Panc1 (cell line): ENCODE data around the gene TRAPPC12. TPM values are rescaled to one million over a fixed set of nuclear protein-coding genes. Genes with fewer than 3 reads are reported as not detected.

ENCODE experiments used
- ATAC-seq: fragments of 200-7000 bp; cut with Tn5 transposase; 2 replicates; pipeline ENCODE4 v1.9.1; 2020; ENCODE audit warnings: mild to moderate bottlenecking, moderate library complexity
- BruUV-seq: library from RNA; stranded (reverse); fragments of 400-500 nt; replicated peaks from 2 replicates; lab custom pipeline; 2021; lab: Mats Ljungman, UMichigan
- CTCF ChIA-PET: fragments of 300-600 bp; sonication (Branson Sonifier 250); formaldehyde crosslinking; loops from one replicate; lab custom pipeline; 2022; ENCODE audit warnings: antibody characterized with exemption; lab: Charles Lee
- POLR2A ChIA-PET: fragments of 300-600 bp; sonication (Branson Sonifier 250); formaldehyde crosslinking; loops from one replicate; lab custom pipeline; 2022; ENCODE audit warnings: antibody characterized with exemption; lab: Charles Lee
- DNase-seq: peaks from one replicate; pipeline ENCODE4 v3.0.0-alpha.2; 2010; ENCODE audit warnings: low read depth, low spot score
- H3K27ac ChIP-seq: 2 replicates; pipeline ENCODE4 v1.5.1; 2011; ENCODE audit warnings: mild to moderate bottlenecking, low read length, inconsistent platforms
- H3K27me3 ChIP-seq: fragments of 200-500 bp; sonication (Bioruptor generic); 2 replicates; pipeline ENCODE4 v1.6.0; 2014; ENCODE audit warnings: low read length, inconsistent platforms; ENCODE audit not compliant: control insufficient read depth, insufficient read depth
- H3K36me3 ChIP-seq: fragments of 200-500 bp; sonication (Bioruptor generic); 2 replicates; pipeline ENCODE4 v1.5.1; 2014; ENCODE audit warnings: inconsistent platforms, mild to moderate bottlenecking, low read length, moderate library complexity; ENCODE audit not compliant: control insufficient read depth, insufficient read depth
- H3K4me1 ChIP-seq: 2 replicates; pipeline ENCODE4 v1.5.1; 2011; ENCODE audit warnings: inconsistent platforms, mild to moderate bottlenecking, low read length, moderate library complexity; ENCODE audit not compliant: control insufficient read depth, insufficient read depth
- H3K4me3 ChIP-seq, 2 experiments: 2 replicates each; pipeline ENCODE4 v1.5.1; 2011 to 2012; ENCODE audit warnings: low read depth in 2 of 2, low read length in 2 of 2, mild to moderate bottlenecking in 2 of 2, inconsistent platforms in 1 of 2, moderate library complexity in 1 of 2
- H3K9me3 ChIP-seq: fragments of 200-500 bp; sonication (Bioruptor generic); 2 replicates; pipeline ENCODE4 v1.5.1; 2014; ENCODE audit warnings: low read depth, mild to moderate bottlenecking, inconsistent platforms, low read length, moderate library complexity; ENCODE audit not compliant: control insufficient read depth, insufficient read depth
- POLR2AphosphoS5 ChIP-seq: IDR thresholded peaks from 2 replicates; pipeline ENCODE4 v1.6.1; 2012; ENCODE audit warnings: mild to moderate bottlenecking, low read depth, low read length, moderate library complexity
- REST ChIP-seq, 2 experiments: IDR thresholded peaks; 2 replicates each; pipeline ENCODE4 v1.6.1; 2011 to 2012; ENCODE audit warnings: low read depth in 2 of 2, control low read depth in 1 of 2, low read length in 1 of 2, mild to moderate bottlenecking in 1 of 2, moderate library complexity in 1 of 2; ENCODE audit not compliant: insufficient read depth in 1 of 2
- SIN3A ChIP-seq: IDR thresholded peaks from 2 replicates; pipeline ENCODE4 v1.6.1; 2012; ENCODE audit warnings: low read depth, mild to moderate bottlenecking, low read length, moderate library complexity, borderline replicate concordance; ENCODE audit not compliant: insufficient read depth
- TCF7L2 ChIP-seq: IDR thresholded peaks from 2 replicates; pipeline ENCODE4 v1.6.1; 2011; ENCODE audit warnings: mild to moderate bottlenecking, low read depth, low read length, inconsistent platforms
- in situ Hi-C: cut with HindIII; loops from 2 replicates; pipeline ENCODE4 v1.10.0; 2016; ENCODE audit warnings: low sequenced_read_pairs, low pct_unique_long_range_greater_than_20kb
- intact Hi-C: fragments of 100-400 bp; cut with micrococcal nuclease; formaldehyde crosslinking; loops from one replicate; pipeline ENCODE4 v1.10.0; 2022; ENCODE audit not compliant: unreplicated experiment
- total RNA-seq: library from RNA; stranded (reverse); gene quantifications from one replicate; pipeline ENCODE4 v1.2.1, GENCODE V29; 2021; ENCODE audit not compliant: unreplicated experiment
- TF ChIP-seq, protein P1 (sequence below): fragments of 450-650 bp; IDR thresholded peaks from 2 replicates; pipeline ENCODE4 v1.5.1; 2017; ENCODE audit warnings: mild to moderate bottlenecking

TRAPPC12 gene
- total RNA-seq, 1 experiment from 2014 or later: 78.7 TPM

DNA sequence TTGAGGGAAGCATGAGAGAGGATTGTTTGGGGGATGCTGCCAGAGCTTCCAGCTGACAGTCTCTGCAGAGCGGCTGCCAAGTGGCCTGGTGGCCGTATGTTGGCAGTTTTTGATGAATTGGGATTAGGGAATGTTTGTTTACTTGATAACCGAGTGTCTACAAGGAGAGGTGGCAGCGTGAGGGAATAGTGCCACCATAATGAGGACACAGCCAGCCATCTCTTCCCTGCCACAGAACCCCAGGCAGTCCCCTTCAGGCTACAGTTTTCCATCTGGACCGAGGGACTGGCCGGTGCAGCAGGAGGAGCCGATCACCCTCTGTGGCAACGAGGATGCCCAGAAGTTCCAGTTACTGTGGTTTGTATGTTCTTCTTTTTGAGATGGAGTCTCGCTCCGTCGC lies 55.2 kb downstream of the TRAPPC12 start:
- Histone ChIP-seq H3K4me3 (no peak overlapping the region), H3K27ac (no peak overlapping the region), H3K9me3 (no peaks in the 10 kb centered on the region), H3K36me3 (peaks cover 4% of the 10 kb centered on the region; the same call in 1 of the 2 replicates), H3K4me1 (no peaks in the 10 kb centered on the region), H3K27me3 (no peaks in the 10 kb centered on the region)
- ChIA-PET CTCF (no interaction called here), POLR2A (no interaction called here)
- no TSS peak for BruUV-seq
- TF ChIP-seq, protein P1, sequence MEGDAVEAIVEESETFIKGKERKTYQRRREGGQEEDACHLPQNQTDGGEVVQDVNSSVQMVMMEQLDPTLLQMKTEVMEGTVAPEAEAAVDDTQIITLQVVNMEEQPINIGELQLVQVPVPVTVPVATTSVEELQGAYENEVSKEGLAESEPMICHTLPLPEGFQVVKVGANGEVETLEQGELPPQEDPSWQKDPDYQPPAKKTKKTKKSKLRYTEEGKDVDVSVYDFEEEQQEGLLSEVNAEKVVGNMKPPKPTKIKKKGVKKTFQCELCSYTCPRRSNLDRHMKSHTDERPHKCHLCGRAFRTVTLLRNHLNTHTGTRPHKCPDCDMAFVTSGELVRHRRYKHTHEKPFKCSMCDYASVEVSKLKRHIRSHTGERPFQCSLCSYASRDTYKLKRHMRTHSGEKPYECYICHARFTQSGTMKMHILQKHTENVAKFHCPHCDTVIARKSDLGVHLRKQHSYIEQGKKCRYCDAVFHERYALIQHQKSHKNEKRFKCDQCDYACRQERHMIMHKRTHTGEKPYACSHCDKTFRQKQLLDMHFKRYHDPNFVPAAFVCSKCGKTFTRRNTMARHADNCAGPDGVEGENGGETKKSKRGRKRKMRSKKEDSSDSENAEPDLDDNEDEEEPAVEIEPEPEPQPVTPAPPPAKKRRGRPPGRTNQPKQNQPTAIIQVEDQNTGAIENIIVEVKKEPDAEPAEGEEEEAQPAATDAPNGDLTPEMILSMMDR: no peak
- TF ChIP-seq REST (IDR thresholded peaks at IDR 0.05; ENCODE audit: insufficient read depth in 1 of 2, low read depth in 2 of 2, low read length in 1 of 2) (no peak), SIN3A (no peak), TCF7L2 (no peak), POLR2AphosphoS5 (no peak)
- in situ Hi-C loops (no loop called here), intact Hi-C loops (no loop called here)
- ATAC-seq (no peak), DNase-seq (no peak)

DNA sequence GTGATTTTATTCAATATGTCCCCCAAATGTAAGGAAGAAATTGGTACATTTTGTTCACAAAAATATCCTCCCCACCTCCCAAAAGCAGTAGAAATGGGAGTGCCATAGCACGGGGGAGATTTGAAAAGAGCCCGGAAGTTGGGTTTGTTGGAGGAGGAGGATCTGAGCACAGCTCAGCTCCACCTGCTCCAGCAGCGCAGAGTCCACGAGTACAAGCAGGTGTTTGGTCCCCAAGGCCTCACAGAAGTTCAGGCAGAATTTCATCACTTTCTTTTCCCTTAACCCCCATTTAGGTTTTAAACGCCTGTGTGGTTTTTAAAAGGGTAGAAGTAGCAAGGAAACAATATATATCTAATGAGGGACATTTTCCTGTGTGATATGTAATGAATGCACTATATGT lies 56.0 kb downstream of the TRAPPC12 start:
- Histone ChIP-seq H3K27ac (no peak overlapping the region), H3K36me3 (peaks cover 2% of the 10 kb centered on the region; the same call in 1 of the 2 replicates), H3K9me3 (no peaks in the 10 kb centered on the region), H3K4me1 (no peaks in the 10 kb centered on the region), H3K4me3 (no peak overlapping the region), H3K27me3 (no peaks in the 10 kb centered on the region)
- no peak for ATAC-seq
- ChIA-PET CTCF (no interaction called here), POLR2A (no interaction called here)
- TF ChIP-seq TCF7L2: no peak
- TF ChIP-seq, protein P1: no peak
- no peak for TF ChIP-seq POLR2AphosphoS5
- BruUV-seq: no TSS peak
- intact Hi-C loops: no loop called here
- no peak for DNase-seq
- in situ Hi-C loops: no loop called here

- Histone ChIP-seq H3K27me3 (no peaks in the 10 kb centered on the region), H3K27ac (no peak overlapping the region), H3K4me1 (no peaks in the 10 kb centered on the region), H3K36me3 (no peaks in the 10 kb centered on the region), H3K9me3 (no peaks in the 10 kb centered on the region), H3K4me3 (no peak overlapping the region)
- ATAC-seq (no peak), DNase-seq (no peak)
- BruUV-seq: no TSS peak
- POLR2A ChIA-PET: no interaction called here
- intact Hi-C loops (no loop called here), in situ Hi-C loops (no loop called here)
- CTCF ChIA-PET: no interaction called here
- no peak for TF ChIP-seq POLR2AphosphoS5
- TF ChIP-seq SIN3A: no peak
- TF ChIP-seq, protein P1: no peak
- TF ChIP-seq TCF7L2: no peak
- no peak for TF ChIP-seq REST (IDR thresholded peaks at IDR 0.05; ENCODE audit: insufficient read depth in 1 of 2, low read depth in 2 of 2, low read length in 1 of 2)
Observed at GRCh38 chr2:3440477-3440876, 61.0 kb downstream of the TRAPPC12 start.
